K562 (cell line): Measurements from ENCODE around the gene ZNF691. TPM values are rescaled to one million over a fixed set of nuclear protein-coding genes. Genes with fewer than 3 reads are reported as not detected.

Experiments used
- CBFA2T3 ChIP-seq: fragments of 450-650 bp; IDR thresholded peaks from 2 replicates; pipeline ENCODE4 v1.6.1; 2017
- HMGN3 ChIP-seq: IDR thresholded peaks from 2 replicates; pipeline ENCODE4 v1.6.1; 2011; ENCODE audit warnings: borderline replicate concordance, low read depth, mild to moderate bottlenecking, mixed read lengths, low read length; ENCODE audit not compliant: insufficient read length; ENCODE audit errors: extremely low read depth
- NELFE ChIP-seq: IDR thresholded peaks from 2 replicates; pipeline ENCODE4 v1.6.1; 2011; ENCODE audit warnings: mild to moderate bottlenecking; ENCODE audit not compliant: insufficient read depth, insufficient read length
- NEUROD1 ChIP-seq: fragments of 150-350 bp; IDR thresholded peaks from 2 replicates; pipeline ENCODE4 v1.6.1; 2014; ENCODE audit warnings: borderline replicate concordance, low read length, low read depth; ENCODE audit not compliant: partially characterized antibody
- NR4A1 ChIP-seq, 2 experiments: fragments of 250-450 bp in 1 of 2; fragments of 450-650 bp in 1 of 2; sonication (Bioruptor Pico) in 1 of 2; IDR thresholded peaks; 2 replicates each; pipeline versions ENCODE4 v1.4.0 to v1.6.1; 2016 to 2020; ENCODE audit warnings: mild to moderate bottlenecking in 2 of 2, missing compliant biosample characterization in 1 of 2, missing genetic modification characterization in 1 of 2, moderate library complexity in 1 of 2
- NUFIP1 ChIP-seq: fragments of 450-650 bp; IDR thresholded peaks from 2 replicates; pipeline ENCODE4 v1.6.1; 2018; ENCODE audit not compliant: partially characterized antibody
- PRMT5 ChIP-seq: sonication (generic); formaldehyde crosslinking; IDR thresholded peaks from 2 replicates; pipeline ENCODE4 v1.5.0; 2020; ENCODE audit warnings: missing genetic modification reagents
- RBM15 ChIP-seq: fragments of 200-400 bp; formaldehyde crosslinking; IDR thresholded peaks from 2 replicates; pipeline ENCODE4 v1.6.1; 2018; ENCODE audit warnings: mild to moderate bottlenecking, low read length, moderate library complexity; ENCODE audit not compliant: insufficient read depth
- SMC3 ChIP-seq: conservative IDR thresholded peaks from 2 replicates; pipeline ENCODE4 v1.6.1; 2011; ENCODE audit warnings: low read depth, low read length, improper control_type of control experiment; ENCODE audit not compliant: insufficient read depth
- TAL1 ChIP-seq: fragments of 450-650 bp; IDR thresholded peaks from 2 replicates; pipeline ENCODE4 v1.6.1; 2016; ENCODE audit warnings: mild to moderate bottlenecking
- ZKSCAN8 ChIP-seq: fragments of 200-800 bp; sonication (Bioruptor generic); IDR thresholded peaks from 2 replicates; pipeline ENCODE4 v1.6.1; 2016; ENCODE audit warnings: missing genetic modification characterization, missing compliant biosample characterization
- ZNF121 ChIP-seq: sonication (generic); formaldehyde crosslinking; conservative IDR thresholded peaks from 2 replicates; pipeline ENCODE4 v1.8.0; 2022; ENCODE audit warnings: missing genetic modification reagents
- ZNF408 ChIP-seq: fragments of 250-450 bp; sonication (Bioruptor Pico); IDR thresholded peaks from 2 replicates; pipeline ENCODE4 v1.4.0; 2020; ENCODE audit warnings: low read depth, mild to moderate bottlenecking, moderate library complexity
- ZNF76 ChIP-seq: fragments of 250-450 bp; sonication (Bioruptor Pico); IDR thresholded peaks from 2 replicates; pipeline ENCODE4 v1.4.0; 2020; ENCODE audit warnings: mild to moderate bottlenecking, moderate library complexity, borderline replicate concordance
- polyA plus RNA-seq, 8 experiments: library from polyadenylated mRNA; depleted of rRNA in 4 of 8; stranded (reverse) in 5 of 8; unstranded in 3 of 8; fragments of >200 nt; fragmentation: Nextera tagmentation in 2 of 8; fragmentation: Illumina TruSeq in 1 of 8; extraction: Ambion mirVana in 2 of 8; extraction: Trizol in 1 of 8; gene quantifications; 2 replicates each; pipeline versions ENCODE4 v1.2.1 to v1.2.3, GENCODE V29; 2011 to 2014; ENCODE audit warnings: inconsistent platforms in 1 of 8, missing spikeins in 1 of 8
- total RNA-seq, 7 experiments: library from RNA; depleted of rRNA in 6 of 7; stranded (reverse); fragments of >200 nt in 6 of 7; fragmentation: Illumina TruSeq in 2 of 7; extraction: Trizol in 2 of 7; gene quantifications; 2 replicates each; pipeline versions ENCODE4 v1.2.1 to v1.2.3, GENCODE V29; 2011 to 2021; ENCODE audit warnings: low replicate concordance in 1 of 7
- TF ChIP-seq, protein P1 (sequence below): fragments of 450-650 bp; IDR thresholded peaks from 2 replicates; pipeline ENCODE4 v1.7.0; 2016; ENCODE audit warnings: borderline replicate concordance
- TF ChIP-seq, protein P2 (sequence below): IDR thresholded peaks from 2 replicates; pipeline ENCODE4 v1.6.1; 2012; ENCODE audit warnings: low read depth, low read length, improper control_type of control experiment, borderline replicate concordance
- TF ChIP-seq, protein P3 (sequence below), 2 experiments: fragments of 450-650 bp; formaldehyde crosslinking in 1 of 2; IDR thresholded peaks; 2 replicates each; pipeline versions ENCODE4 v1.4.0 to v1.6.1; 2014 to 2020; ENCODE audit warnings: mild to moderate bottlenecking in 2 of 2, borderline replicate concordance in 1 of 2, low read depth in 1 of 2

The ZNF691 gene
- total and polyA plus RNA-seq, 9 of the 15 experiments (the other 6 are each of a cell fraction or from before 2014, with no cell fraction given), result 10.7 to 30.4 (median 14.8) TPM

DNA sequence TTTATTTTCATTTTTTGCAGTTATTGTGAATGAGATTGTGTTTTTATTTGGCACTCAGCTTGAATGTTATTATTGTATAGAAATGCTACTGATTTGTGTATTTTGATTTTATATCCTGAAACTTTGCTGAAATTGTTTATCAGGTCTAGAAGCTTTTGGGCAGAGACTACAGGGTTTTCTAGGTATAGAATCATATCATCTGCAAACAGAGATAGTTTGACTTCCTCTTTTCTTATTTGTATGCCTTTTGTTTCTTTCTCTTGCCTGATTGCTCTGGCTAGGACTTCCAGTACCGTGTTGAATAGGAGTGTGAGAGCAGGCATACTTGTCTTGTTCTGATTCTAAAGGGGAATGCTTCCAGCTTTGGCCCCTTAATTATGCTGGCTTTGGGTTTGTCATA lies 27.3 kb downstream of the ZNF691 start (continued):
- TF ChIP-seq, protein P1, sequence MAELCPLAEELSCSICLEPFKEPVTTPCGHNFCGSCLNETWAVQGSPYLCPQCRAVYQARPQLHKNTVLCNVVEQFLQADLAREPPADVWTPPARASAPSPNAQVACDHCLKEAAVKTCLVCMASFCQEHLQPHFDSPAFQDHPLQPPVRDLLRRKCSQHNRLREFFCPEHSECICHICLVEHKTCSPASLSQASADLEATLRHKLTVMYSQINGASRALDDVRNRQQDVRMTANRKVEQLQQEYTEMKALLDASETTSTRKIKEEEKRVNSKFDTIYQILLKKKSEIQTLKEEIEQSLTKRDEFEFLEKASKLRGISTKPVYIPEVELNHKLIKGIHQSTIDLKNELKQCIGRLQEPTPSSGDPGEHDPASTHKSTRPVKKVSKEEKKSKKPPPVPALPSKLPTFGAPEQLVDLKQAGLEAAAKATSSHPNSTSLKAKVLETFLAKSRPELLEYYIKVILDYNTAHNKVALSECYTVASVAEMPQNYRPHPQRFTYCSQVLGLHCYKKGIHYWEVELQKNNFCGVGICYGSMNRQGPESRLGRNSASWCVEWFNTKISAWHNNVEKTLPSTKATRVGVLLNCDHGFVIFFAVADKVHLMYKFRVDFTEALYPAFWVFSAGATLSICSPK, result no peak
- no peak for TF ChIP-seq PRMT5 (CRISPR knock-in tag)
- no peak for TF ChIP-seq SMC3
- TF ChIP-seq CBFA2T3, result peak; percentile 74
- TF ChIP-seq RBM15, result no peak
- no peak for TF ChIP-seq ZNF76 (CRISPR knock-in tag)
- TF ChIP-seq, protein P2, sequence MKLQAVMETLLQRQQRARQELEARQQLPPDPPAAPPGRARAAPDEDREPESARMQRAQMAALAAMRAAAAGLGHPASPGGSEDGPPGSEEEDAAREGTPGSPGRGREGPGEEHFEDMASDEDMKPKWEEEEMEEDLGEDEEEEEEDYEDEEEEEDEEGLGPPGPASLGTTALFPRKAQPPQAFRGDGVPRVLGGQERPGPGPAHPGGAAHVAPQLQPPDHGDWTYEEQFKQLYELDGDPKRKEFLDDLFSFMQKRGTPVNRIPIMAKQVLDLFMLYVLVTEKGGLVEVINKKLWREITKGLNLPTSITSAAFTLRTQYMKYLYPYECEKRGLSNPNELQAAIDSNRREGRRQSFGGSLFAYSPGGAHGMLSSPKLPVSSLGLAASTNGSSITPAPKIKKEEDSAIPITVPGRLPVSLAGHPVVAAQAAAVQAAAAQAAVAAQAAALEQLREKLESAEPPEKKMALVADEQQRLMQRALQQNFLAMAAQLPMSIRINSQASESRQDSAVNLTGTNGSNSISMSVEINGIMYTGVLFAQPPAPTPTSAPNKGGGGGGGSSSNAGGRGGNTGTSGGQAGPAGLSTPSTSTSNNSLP, result no peak
- TF ChIP-seq NELFE, result no peak
- TF ChIP-seq HMGN3, result no peak
- no peak for TF ChIP-seq NEUROD1
- no peak for TF ChIP-seq NUFIP1
- peak; percentile 68 for TF ChIP-seq TAL1
- TF ChIP-seq NR4A1 (CRISPR knock-in tag; IDR thresholded peaks at IDR 0.05), result no peak
- no peak for TF ChIP-seq NR4A1 (tag; IDR thresholded peaks at IDR 0.05)
- TF ChIP-seq ZKSCAN8 (CRISPR knock-in tag), result no peak
- no peak for TF ChIP-seq ZNF408
- no peak for TF ChIP-seq ZNF121 (CRISPR knock-in tag)
- TF ChIP-seq, protein P3, sequence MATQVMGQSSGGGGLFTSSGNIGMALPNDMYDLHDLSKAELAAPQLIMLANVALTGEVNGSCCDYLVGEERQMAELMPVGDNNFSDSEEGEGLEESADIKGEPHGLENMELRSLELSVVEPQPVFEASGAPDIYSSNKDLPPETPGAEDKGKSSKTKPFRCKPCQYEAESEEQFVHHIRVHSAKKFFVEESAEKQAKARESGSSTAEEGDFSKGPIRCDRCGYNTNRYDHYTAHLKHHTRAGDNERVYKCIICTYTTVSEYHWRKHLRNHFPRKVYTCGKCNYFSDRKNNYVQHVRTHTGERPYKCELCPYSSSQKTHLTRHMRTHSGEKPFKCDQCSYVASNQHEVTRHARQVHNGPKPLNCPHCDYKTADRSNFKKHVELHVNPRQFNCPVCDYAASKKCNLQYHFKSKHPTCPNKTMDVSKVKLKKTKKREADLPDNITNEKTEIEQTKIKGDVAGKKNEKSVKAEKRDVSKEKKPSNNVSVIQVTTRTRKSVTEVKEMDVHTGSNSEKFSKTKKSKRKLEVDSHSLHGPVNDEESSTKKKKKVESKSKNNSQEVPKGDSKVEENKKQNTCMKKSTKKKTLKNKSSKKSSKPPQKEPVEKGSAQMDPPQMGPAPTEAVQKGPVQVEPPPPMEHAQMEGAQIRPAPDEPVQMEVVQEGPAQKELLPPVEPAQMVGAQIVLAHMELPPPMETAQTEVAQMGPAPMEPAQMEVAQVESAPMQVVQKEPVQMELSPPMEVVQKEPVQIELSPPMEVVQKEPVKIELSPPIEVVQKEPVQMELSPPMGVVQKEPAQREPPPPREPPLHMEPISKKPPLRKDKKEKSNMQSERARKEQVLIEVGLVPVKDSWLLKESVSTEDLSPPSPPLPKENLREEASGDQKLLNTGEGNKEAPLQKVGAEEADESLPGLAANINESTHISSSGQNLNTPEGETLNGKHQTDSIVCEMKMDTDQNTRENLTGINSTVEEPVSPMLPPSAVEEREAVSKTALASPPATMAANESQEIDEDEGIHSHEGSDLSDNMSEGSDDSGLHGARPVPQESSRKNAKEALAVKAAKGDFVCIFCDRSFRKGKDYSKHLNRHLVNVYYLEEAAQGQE (IDR thresholded peaks at IDR 0.05; ENCODE audit: borderline replicate concordance), result no peak
- TF ChIP-seq, protein P3 (CRISPR knock-in tag; IDR thresholded peaks at IDR 0.05; ENCODE audit: low read depth), result no peak
